Uterus (tissue), 4 donors: ENCODE data around the gene IRF2. TPM values are rescaled to one million over a fixed set of nuclear protein-coding genes. Genes with fewer than 3 reads are reported as not detected.
"Not testable (repeated sequence)": the region's sequence is repeated elsewhere in the genome, so short reads cannot be mapped to it uniquely, and the experiment has no call there.

Experiments
- DNase-seq, 2 donors: peaks; one replicate each; pipeline ENCODE4 v3.0.0-alpha.2; 2019 to 2020
- H3K27ac ChIP-seq, 2 donors: fragments of 200-600 bp; sonication (generic); 1 replicate in 1 of 2; 2 replicates in 1 of 2; pipeline ENCODE4 v1.5.1; 2016 to 2018
- H3K27me3 ChIP-seq, 2 donors: fragments of 200-600 bp; sonication (generic); one replicate each; pipeline ENCODE4 v1.5.1; 2018 to 2019; ENCODE audit warnings: control low read depth in 1 of 2
- H3K36me3 ChIP-seq, 2 donors: fragments of 200-600 bp; sonication (generic); one replicate each; pipeline ENCODE4 v1.5.1; 2019; ENCODE audit warnings: control low read depth in 1 of 2
- H3K4me1 ChIP-seq, 2 donors: fragments of 200-600 bp; sonication (generic); one replicate each; pipeline ENCODE4 v1.5.1; 2018 to 2019; ENCODE audit warnings: control low read depth in 1 of 2
- H3K4me3 ChIP-seq, 2 donors: fragments of 200-600 bp; sonication (generic); 1 replicate in 1 of 2; 2 replicates in 1 of 2; pipeline ENCODE4 v1.5.1; 2018 to 2019; ENCODE audit warnings: mild to moderate bottlenecking in 1 of 2
- H3K9me3 ChIP-seq, 2 donors: fragments of 200-600 bp; sonication (generic); one replicate each; pipeline ENCODE4 v1.5.1; 2019; ENCODE audit warnings: control low read depth in 1 of 2
- CTCF ChIP-seq, 4 experiments: fragments of 200-600 bp in 2 of 4; fragments of 450-650 bp in 2 of 4; sonication (generic) in 2 of 4; IDR thresholded peaks; one replicate each; pipeline ENCODE4 v1.5.1; 2016 to 2019; ENCODE audit warnings: antibody characterized with exemption in 4 of 4, mild to moderate bottlenecking in 2 of 4, moderate library complexity in 1 of 4
- POLR2A ChIP-seq, 2 donors: fragments of 450-650 bp; IDR thresholded peaks; one replicate each; pipeline ENCODE4 v1.6.1; 2016; ENCODE audit warnings: antibody characterized with exemption in 2 of 2, mild to moderate bottlenecking in 1 of 2, moderate library complexity in 1 of 2
- intact Hi-C: fragments of 100-400 bp; cut with DNase I; formaldehyde crosslinking; loops from one replicate; pipeline ENCODE4 v1.15.1; 2023; ENCODE audit warnings: low total_unique reads
- total RNA-seq, 4 donors: library from RNA; depleted of rRNA in 3 of 4; stranded (reverse); fragments of >200 nt in 3 of 4; gene quantifications; one replicate each; pipeline versions ENCODE4 v1.1.0 to v1.2.4, GENCODE V29; 2014 to 2023
- donor health status: DM: yes; HTN: yes; CAD: no.

The IRF2 gene
- total RNA-seq, 4 donors from 2014 or later, result 7.9 to 45.7 (median 35.7) TPM

- TF ChIP-seq CTCF (IDR thresholded peaks at IDR 0.05) (no peak), POLR2A (IDR thresholded peaks at IDR 0.05) (no peak)
- Histone ChIP-seq H3K27ac (peak overlapping the region in 1 of 2 donors; percentile 52), H3K4me1 (no peaks in the 10 kb centered on the region), H3K9me3 (no peaks in the 10 kb centered on the region), H3K4me3 (no peak overlapping the region), H3K27me3 (no peaks in the 10 kb centered on the region), H3K36me3 (no peaks in the 10 kb centered on the region)
- no peak for DNase-seq
- intact Hi-C loops, result no loop called here
Observed at GRCh38 chr4:184346682-184347081, 127.7 kb downstream of the IRF2 start.

- intact Hi-C loops, H3K4me1 ChIP-seq, H3K4me3 ChIP-seq, DNase-seq, H3K27me3 ChIP-seq, H3K9me3 ChIP-seq, H3K36me3 ChIP-seq: not testable (repeated sequence)
- peak overlapping the region in 1 of 2 donors; percentile 52 for H3K27ac ChIP-seq
Observed at GRCh38 chr4:184346273-184346672, 128.1 kb downstream of the IRF2 start.

GRCh38 chr4:184345573-184345922 lies 128.8 kb downstream of the IRF2 start:
- no peak for TF ChIP-seq POLR2A (IDR thresholded peaks at IDR 0.05)
- no peak for TF ChIP-seq CTCF (IDR thresholded peaks at IDR 0.05)
- Histone ChIP-seq H3K36me3 (no peaks in the 10 kb centered on the region), H3K4me1 (no peaks in the 10 kb centered on the region), H3K27ac (no peak overlapping the region), H3K27me3 (no peaks in the 10 kb centered on the region), H3K4me3 (no peak overlapping the region), H3K9me3 (no peaks in the 10 kb centered on the region)
- intact Hi-C loops, result no loop called here
- DNase-seq, result no peak

- H3K9me3 ChIP-seq, result no peaks in the 10 kb centered on the region
- H3K4me3 ChIP-seq, result no peak overlapping the region
- H3K27ac ChIP-seq, result peak overlapping the region in 1 of 2 donors; percentile 16
- intact Hi-C loops, result no loop called here
- no peaks in the 10 kb centered on the region for H3K4me1 ChIP-seq
- no peak for DNase-seq
- H3K27me3 ChIP-seq, result no peaks in the 10 kb centered on the region
- no peaks in the 10 kb centered on the region for H3K36me3 ChIP-seq
- TF ChIP-seq POLR2A (IDR thresholded peaks at IDR 0.05), result no peak
- no peak for TF ChIP-seq CTCF (IDR thresholded peaks at IDR 0.05)
Observed at GRCh38 chr4:184344899-184345572, 129.3 kb downstream of the IRF2 start.

- no peak for TF ChIP-seq CTCF (IDR thresholded peaks at IDR 0.05)
- TF ChIP-seq POLR2A (IDR thresholded peaks at IDR 0.05), result no peak
- no peaks in the 10 kb centered on the region for H3K4me1 ChIP-seq
- intact Hi-C loops, result no loop called here
- H3K9me3 ChIP-seq, result no peaks in the 10 kb centered on the region
- H3K27ac ChIP-seq, result peak overlapping the region in 1 of 2 donors; percentile 80
- H3K27me3 ChIP-seq, result no peaks in the 10 kb centered on the region
- DNase-seq, result no peak
- H3K4me3 ChIP-seq, result no peak overlapping the region
- no peaks in the 10 kb centered on the region for H3K36me3 ChIP-seq
Observed at GRCh38 chr4:184344435-184344834, 129.9 kb downstream of the IRF2 start.
